WTC11 (cell line): ENCODE measurements around the gene PLLP. TPM values are rescaled to one million over a fixed set of nuclear protein-coding genes. Genes with fewer than 3 reads are reported as not detected.

Source experiments
- ATAC-seq: fragments of 200-7000 bp; cut with Tn5 transposase; 2 replicates; pipeline ENCODE4 v1.10.0; 2021; ENCODE audit warnings: mild to moderate bottlenecking, moderate library complexity
- CTCF ChIA-PET: fragments of 300-600 bp; sonication (Branson Sonifier 250); formaldehyde crosslinking; loops from one replicate; lab custom pipeline; 2021; ENCODE audit warnings: antibody characterized with exemption; lab: Charles Lee
- POLR2A ChIA-PET: fragments of 350-600 bp; sonication (Branson Sonifier 250); formaldehyde crosslinking; loops from one replicate; lab custom pipeline; 2021; ENCODE audit warnings: antibody characterized with exemption; lab: Charles Lee
- DNase-seq: peaks from one replicate; pipeline ENCODE4 v3.0.0; 2021; ENCODE audit warnings: low spot score
- H3K27ac Mint-ChIP-seq: 2 replicates; pipeline ENCODE4 v1.8.0; 2021; ENCODE audit warnings: mixed read lengths
- H3K27me3 Mint-ChIP-seq: 2 replicates; pipeline ENCODE4 v1.8.0; 2021; ENCODE audit warnings: low read depth, mild to moderate bottlenecking, moderate library complexity, mixed read lengths
- H3K36me3 Mint-ChIP-seq: 2 replicates; pipeline ENCODE4 v1.8.0; 2021; ENCODE audit warnings: mixed read lengths
- H3K4me1 Mint-ChIP-seq: 2 replicates; pipeline ENCODE4 v1.8.0; 2022; ENCODE audit warnings: mixed read lengths
- H3K4me3 Mint-ChIP-seq: 2 replicates; pipeline ENCODE4 v1.8.0; 2021; ENCODE audit warnings: mild to moderate bottlenecking, moderate library complexity, mixed read lengths
- H3K9me3 Mint-ChIP-seq: 2 replicates; pipeline ENCODE4 v1.8.0; 2021; ENCODE audit warnings: mixed read lengths
- ATF6 ChIP-seq: sonication (generic); formaldehyde crosslinking; IDR thresholded peaks from 2 replicates; pipeline ENCODE4 v1.8.1; 2023; ENCODE audit warnings: mild to moderate bottlenecking, missing genetic modification reagents
- EMX1 ChIP-seq: fragments of 250-450 bp; sonication (Bioruptor Pico); IDR thresholded peaks from 2 replicates; pipeline ENCODE4 v1.8.0; 2021; ENCODE audit warnings: mild to moderate bottlenecking
- FOXP4 ChIP-seq: sonication (generic); formaldehyde crosslinking; IDR thresholded peaks from 2 replicates; pipeline ENCODE4 v1.8.0; 2022; ENCODE audit warnings: mild to moderate bottlenecking, missing genetic modification reagents
- GABPB1 ChIP-seq: sonication (generic); formaldehyde crosslinking; IDR thresholded peaks from 2 replicates; pipeline ENCODE4 v1.8.1; 2023; ENCODE audit warnings: mild to moderate bottlenecking, missing genetic modification reagents
- IRF2 ChIP-seq: sonication (generic); formaldehyde crosslinking; IDR thresholded peaks from 2 replicates; pipeline ENCODE4 v1.8.0; 2022; ENCODE audit warnings: low read depth, missing genetic modification reagents, borderline replicate concordance
- JAZF1 ChIP-seq: fragments of 250-450 bp; sonication (Bioruptor Pico); IDR thresholded peaks from 2 replicates; pipeline ENCODE4 v1.9.0; 2021; ENCODE audit warnings: moderate library complexity, mild to moderate bottlenecking, inconsistent platforms
- KAT7 ChIP-seq: sonication (generic); formaldehyde crosslinking; IDR thresholded peaks from 2 replicates; pipeline ENCODE4 v1.8.1; 2023; ENCODE audit warnings: missing genetic modification reagents, mild to moderate bottlenecking, borderline replicate concordance
- NFE2L1 ChIP-seq: sonication (generic); formaldehyde crosslinking; IDR thresholded peaks from 2 replicates; pipeline ENCODE4 v1.8.1; 2023; ENCODE audit warnings: missing genetic modification reagents
- NR1H2 ChIP-seq: sonication (generic); formaldehyde crosslinking; IDR thresholded peaks from 2 replicates; pipeline ENCODE4 v1.9.0; 2021; ENCODE audit warnings: mild to moderate bottlenecking, moderate library complexity, missing genetic modification reagents
- NR2C2 ChIP-seq: sonication (generic); formaldehyde crosslinking; IDR thresholded peaks from 2 replicates; pipeline ENCODE4 v1.8.0; 2022; ENCODE audit warnings: mild to moderate bottlenecking, missing genetic modification reagents
- OVOL2 ChIP-seq: fragments of 250-450 bp; sonication (Bioruptor Pico); IDR thresholded peaks from 2 replicates; pipeline ENCODE4 v1.9.0; 2021; ENCODE audit warnings: mild to moderate bottlenecking, borderline replicate concordance
- RORB ChIP-seq: fragments of 250-450 bp; sonication (Bioruptor Pico); IDR thresholded peaks from 2 replicates; pipeline ENCODE4 v1.9.0; 2021; ENCODE audit warnings: mild to moderate bottlenecking
- SOX15 ChIP-seq: fragments of 250-450 bp; sonication (Bioruptor Pico); IDR thresholded peaks from 2 replicates; pipeline ENCODE4 v1.9.0; 2021; ENCODE audit warnings: mild to moderate bottlenecking
- STAT6 ChIP-seq: sonication (generic); formaldehyde crosslinking; conservative IDR thresholded peaks from 2 replicates; pipeline ENCODE4 v1.8.1; 2023; ENCODE audit warnings: mild to moderate bottlenecking, low read depth, missing genetic modification reagents, moderate library complexity
- ZBTB43 ChIP-seq: sonication (generic); formaldehyde crosslinking; IDR thresholded peaks from 2 replicates; pipeline ENCODE4 v1.8.1; 2023; ENCODE audit warnings: mild to moderate bottlenecking, missing genetic modification reagents
- ZNF512 ChIP-seq: sonication (generic); formaldehyde crosslinking; IDR thresholded peaks from 2 replicates; pipeline ENCODE4 v1.8.1; 2022; ENCODE audit warnings: missing genetic modification reagents, borderline replicate concordance
- ZNF532 ChIP-seq: fragments of 250-450 bp; sonication (Bioruptor Pico); IDR thresholded peaks from 2 replicates; pipeline ENCODE4 v1.9.0; 2021; ENCODE audit warnings: mild to moderate bottlenecking, borderline replicate concordance
- total RNA-seq: library from RNA; stranded (reverse); gene quantifications from 3 replicates; pipeline ENCODE4 v1.2.3, GENCODE V29; 2021
- TF ChIP-seq, protein P1 (sequence below): fragments of 250-450 bp; sonication (Bioruptor Pico); IDR thresholded peaks from 2 replicates; pipeline ENCODE4 v1.9.0; 2021; ENCODE audit warnings: mild to moderate bottlenecking
- TF ChIP-seq, protein P2 (sequence below): fragments of 250-450 bp; sonication (Bioruptor Pico); IDR thresholded peaks from 2 replicates; pipeline ENCODE4 v1.9.0; 2021; ENCODE audit warnings: mild to moderate bottlenecking
- TF ChIP-seq, protein P3 (sequence below): sonication (generic); formaldehyde crosslinking; IDR thresholded peaks from 2 replicates; pipeline ENCODE4 v1.8.1; 2022; ENCODE audit warnings: mild to moderate bottlenecking, moderate library complexity, missing genetic modification reagents

PLLP gene
- total RNA-seq, 1 experiment from 2014 or later, result 2.8 TPM

- Mint-ChIP-seq H3K27ac (no peak overlapping the region), H3K27me3 (no peaks in the 10 kb centered on the region), H3K4me1 (peaks cover 19% of the 10 kb centered on the region)
- POLR2A ChIA-PET, result no interaction called here
- ATAC-seq, result no peak
- TF ChIP-seq JAZF1, result no peak
- TF ChIP-seq, protein P1, sequence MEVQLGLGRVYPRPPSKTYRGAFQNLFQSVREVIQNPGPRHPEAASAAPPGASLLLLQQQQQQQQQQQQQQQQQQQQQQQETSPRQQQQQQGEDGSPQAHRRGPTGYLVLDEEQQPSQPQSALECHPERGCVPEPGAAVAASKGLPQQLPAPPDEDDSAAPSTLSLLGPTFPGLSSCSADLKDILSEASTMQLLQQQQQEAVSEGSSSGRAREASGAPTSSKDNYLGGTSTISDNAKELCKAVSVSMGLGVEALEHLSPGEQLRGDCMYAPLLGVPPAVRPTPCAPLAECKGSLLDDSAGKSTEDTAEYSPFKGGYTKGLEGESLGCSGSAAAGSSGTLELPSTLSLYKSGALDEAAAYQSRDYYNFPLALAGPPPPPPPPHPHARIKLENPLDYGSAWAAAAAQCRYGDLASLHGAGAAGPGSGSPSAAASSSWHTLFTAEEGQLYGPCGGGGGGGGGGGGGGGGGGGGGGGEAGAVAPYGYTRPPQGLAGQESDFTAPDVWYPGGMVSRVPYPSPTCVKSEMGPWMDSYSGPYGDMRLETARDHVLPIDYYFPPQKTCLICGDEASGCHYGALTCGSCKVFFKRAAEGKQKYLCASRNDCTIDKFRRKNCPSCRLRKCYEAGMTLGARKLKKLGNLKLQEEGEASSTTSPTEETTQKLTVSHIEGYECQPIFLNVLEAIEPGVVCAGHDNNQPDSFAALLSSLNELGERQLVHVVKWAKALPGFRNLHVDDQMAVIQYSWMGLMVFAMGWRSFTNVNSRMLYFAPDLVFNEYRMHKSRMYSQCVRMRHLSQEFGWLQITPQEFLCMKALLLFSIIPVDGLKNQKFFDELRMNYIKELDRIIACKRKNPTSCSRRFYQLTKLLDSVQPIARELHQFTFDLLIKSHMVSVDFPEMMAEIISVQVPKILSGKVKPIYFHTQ (CRISPR knock-in tag), result no peak
- TF ChIP-seq STAT6, result no peak
- no peak for TF ChIP-seq IRF2
- TF ChIP-seq EMX1 (CRISPR knock-in tag), result no peak
- no peak for TF ChIP-seq ZNF512 (CRISPR knock-in tag)
- TF ChIP-seq ATF6 (CRISPR knock-in tag), result no peak
- TF ChIP-seq KAT7 (CRISPR knock-in tag), result no peak
- TF ChIP-seq NR2C2 (CRISPR knock-in tag), result no peak
- no peak for TF ChIP-seq ZBTB43 (CRISPR knock-in tag)
- TF ChIP-seq NFE2L1 (CRISPR knock-in tag), result no peak
- TF ChIP-seq RORB (CRISPR knock-in tag), result no peak
- no peak for TF ChIP-seq SOX15
- TF ChIP-seq, protein P2, sequence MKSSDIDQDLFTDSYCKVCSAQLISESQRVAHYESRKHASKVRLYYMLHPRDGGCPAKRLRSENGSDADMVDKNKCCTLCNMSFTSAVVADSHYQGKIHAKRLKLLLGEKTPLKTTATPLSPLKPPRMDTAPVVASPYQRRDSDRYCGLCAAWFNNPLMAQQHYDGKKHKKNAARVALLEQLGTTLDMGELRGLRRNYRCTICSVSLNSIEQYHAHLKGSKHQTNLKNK (CRISPR knock-in tag), result no peak
- TF ChIP-seq NR1H2 (CRISPR knock-in tag), result no peak
- no peak for TF ChIP-seq FOXP4
- TF ChIP-seq GABPB1, result no peak
- no peak for TF ChIP-seq ZNF532 (CRISPR knock-in tag)
- TF ChIP-seq, protein P3, sequence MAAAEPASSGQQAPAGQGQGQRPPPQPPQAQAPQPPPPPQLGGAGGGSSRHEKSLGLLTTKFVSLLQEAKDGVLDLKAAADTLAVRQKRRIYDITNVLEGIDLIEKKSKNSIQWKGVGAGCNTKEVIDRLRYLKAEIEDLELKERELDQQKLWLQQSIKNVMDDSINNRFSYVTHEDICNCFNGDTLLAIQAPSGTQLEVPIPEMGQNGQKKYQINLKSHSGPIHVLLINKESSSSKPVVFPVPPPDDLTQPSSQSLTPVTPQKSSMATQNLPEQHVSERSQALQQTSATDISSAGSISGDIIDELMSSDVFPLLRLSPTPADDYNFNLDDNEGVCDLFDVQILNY (CRISPR knock-in tag), result no peak
- no peak for TF ChIP-seq OVOL2 (CRISPR knock-in tag)
- TF ChIP-seq, all 79 proteins: peak for 0
- no peak for DNase-seq
- CTCF ChIA-PET, result interaction anchor here (2.4 kb wide), 1 partner anchor 152 kb away, joined by 7 read pairs; no protein-coding TSS in a partner anchor
- H3K36me3 Mint-ChIP-seq, result no peaks in the 10 kb centered on the region
- H3K9me3 Mint-ChIP-seq, result no peaks in the 10 kb centered on the region
- no peak overlapping the region for H3K4me3 Mint-ChIP-seq
Observed at GRCh38 chr16:57264381-57264780, 20.1 kb downstream of the PLLP start.
